Stimulated activated CD4-positive, alpha-beta T cell treated with anti-CD3 and anti-CD28 coated beads, TNF-alpha, amount 100 ng/mL, for 1 hour (primary cell): ENCODE results near the gene ZNG1F.
"Not testable (repeated sequence)": the region's sequence is repeated elsewhere in the genome, so short reads cannot be mapped to it uniquely, and the experiment has no call there.

Source experiments
- DNase-seq, 3 donors: peaks; one replicate each; pipeline ENCODE4 v3.0.0-alpha.2; 2020; ENCODE audit warnings: low read depth in 3 of 3, low spot score in 1 of 3

The ZNG1F gene

DNA sequence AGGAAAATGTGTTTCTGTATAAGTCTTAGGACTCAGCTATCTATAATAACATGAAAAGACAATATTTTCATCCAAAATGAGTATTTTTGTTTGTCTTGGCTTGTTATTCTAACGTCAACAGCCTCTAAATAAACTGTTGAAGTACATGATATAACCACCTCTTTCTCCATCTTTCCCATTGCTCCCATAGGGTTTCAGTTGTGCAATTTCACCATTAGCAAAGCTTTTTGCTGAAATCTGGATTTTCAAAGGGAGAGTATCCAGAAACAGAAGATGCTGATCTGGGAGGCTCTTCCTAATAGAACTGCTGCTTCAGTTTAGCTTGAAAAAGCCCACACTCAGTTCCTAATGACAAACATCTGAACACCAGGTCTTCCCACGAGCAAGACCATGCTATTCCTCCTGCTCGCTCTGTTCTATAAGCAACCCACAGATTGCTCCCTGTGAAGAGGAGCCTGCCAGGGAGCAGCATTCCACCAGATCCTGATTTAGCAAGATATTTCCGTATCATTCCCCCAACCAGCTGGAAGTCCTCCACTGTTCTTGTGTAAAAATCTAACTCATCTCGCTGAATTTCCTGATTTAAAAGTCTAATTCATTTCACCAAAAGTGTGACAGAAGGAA is 101.8 kb downstream of the ZNG1F start:
- not testable (repeated sequence) for DNase-seq

DNA sequence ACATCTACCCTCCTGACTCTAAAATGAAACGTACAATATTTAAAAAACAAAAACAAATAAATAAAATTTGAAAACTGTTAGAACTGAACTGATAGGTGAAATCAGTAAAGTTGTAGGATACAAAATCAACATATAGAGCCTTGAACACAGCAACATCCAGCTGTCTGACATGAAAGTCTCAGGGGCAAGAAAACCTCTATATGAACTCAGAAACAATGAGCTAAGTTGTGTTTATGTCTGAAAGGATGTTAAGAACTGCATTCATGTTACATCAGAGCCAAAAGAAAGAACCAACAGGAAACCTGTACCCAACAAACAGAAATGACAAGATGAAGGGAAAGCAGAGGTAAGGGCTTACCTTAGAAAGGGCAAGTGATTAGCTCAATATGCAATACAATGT is 102.4 kb downstream of the ZNG1F start:
- not testable (repeated sequence) for DNase-seq

DNA sequence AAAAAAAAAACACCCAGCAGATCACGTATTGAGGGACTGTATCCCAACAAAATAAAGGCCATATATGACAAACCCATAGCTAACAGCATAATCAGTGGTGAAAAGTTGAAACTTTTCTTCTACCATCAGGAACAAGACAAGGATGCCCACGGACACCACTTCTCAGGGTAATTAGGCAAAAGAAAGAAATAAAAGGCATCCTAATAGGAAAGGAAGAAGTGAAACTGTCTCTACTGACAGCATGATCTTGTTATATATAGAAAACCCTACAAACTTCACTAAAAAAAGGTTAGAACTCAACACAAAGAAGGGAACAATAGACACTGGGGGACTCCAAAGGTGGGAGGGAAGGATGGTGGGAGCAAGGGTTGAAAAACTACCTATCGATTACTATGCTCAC is 102.9 kb downstream of the ZNG1F start:
- not testable (repeated sequence) for DNase-seq

DNA sequence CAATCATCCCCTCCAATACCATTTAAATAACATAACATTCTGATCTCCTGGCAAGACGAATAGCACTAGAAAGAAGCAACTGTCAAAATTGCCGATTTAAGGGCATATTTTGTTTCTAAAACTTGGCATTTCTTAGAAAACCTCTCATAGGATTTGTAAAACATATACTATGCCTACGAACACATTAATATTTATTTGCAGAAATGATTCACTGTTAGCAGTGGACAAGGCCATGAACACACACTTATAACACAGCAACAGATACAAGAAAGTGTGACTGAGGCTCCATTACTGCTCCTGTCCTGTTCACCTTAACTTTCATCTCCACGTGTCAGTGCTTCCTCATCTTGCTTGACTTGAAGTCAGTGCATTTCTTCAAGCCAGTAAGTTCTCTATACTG is 106.8 kb downstream of the ZNG1F start:
- not testable (repeated sequence) for DNase-seq
